Spleen (tissue), 11 donors: ENCODE measurements around the gene MATN3. TPM values are rescaled to one million over a fixed set of nuclear protein-coding genes. Genes with fewer than 3 reads are reported as not detected.

Experiments
- DNase-seq: peaks from one replicate; pipeline ENCODE4 v3.0.0-alpha.2; 2020
- H3K27ac ChIP-seq, 8 donors: fragments of 200-600 bp; sonication (generic) in 7 of 8; 1 replicate in 4 of 8; 2 replicates in 4 of 8; pipeline versions ENCODE4 v1.5.0 to v1.8.0; 2016 to 2021; ENCODE audit warnings: inconsistent platforms in 4 of 8, mild to moderate bottlenecking in 4 of 8, moderate library complexity in 1 of 8
- H3K27me3 ChIP-seq, 7 donors: fragments of 200-600 bp; sonication (generic) in 6 of 7; replicated peaks in 1 of 7; 1 replicate in 4 of 7; 2 replicates in 3 of 7; pipeline versions ENCODE4 v1.5.0 to v1.8.0; 2016 to 2021; ENCODE audit warnings: inconsistent platforms in 3 of 7, mild to moderate bottlenecking in 1 of 7
- H3K36me3 ChIP-seq, 6 donors: fragments of 200-600 bp; sonication (generic) in 5 of 6; 1 replicate in 4 of 6; 2 replicates in 2 of 6; pipeline versions ENCODE4 v1.5.0 to v1.8.0; 2016 to 2021; ENCODE audit warnings: inconsistent platforms in 2 of 6
- H3K4me1 ChIP-seq, 6 donors: fragments of 200-600 bp; sonication (generic) in 5 of 6; 1 replicate in 3 of 6; 2 replicates in 3 of 6; pipeline versions ENCODE4 v1.5.0 to v1.8.0; 2016 to 2021; ENCODE audit warnings: inconsistent platforms in 3 of 6
- H3K4me3 ChIP-seq, 8 donors: fragments of 200-600 bp; sonication (generic) in 7 of 8; 1 replicate in 4 of 8; 2 replicates in 4 of 8; pipeline versions ENCODE4 v1.5.0 to v1.8.0; 2016 to 2021; ENCODE audit warnings: inconsistent platforms in 4 of 8, mild to moderate bottlenecking in 4 of 8, moderate library complexity in 2 of 8
- H3K9me3 ChIP-seq, 8 donors: fragments of 200-600 bp; sonication (generic) in 7 of 8; 1 replicate in 4 of 8; 2 replicates in 4 of 8; pipeline versions ENCODE4 v1.5.0 to v1.8.0; 2016 to 2021; ENCODE audit warnings: inconsistent platforms in 4 of 8
- CTCF ChIP-seq, 11 experiments: fragments of 200-600 bp in 7 of 11; fragments of 450-650 bp in 4 of 11; sonication (generic) in 4 of 11; IDR thresholded peaks in 8 of 11; conservative IDR thresholded peaks in 3 of 11; 1 replicate in 7 of 11; 2 replicates in 4 of 11; pipeline versions ENCODE4 v1.4.0 to v1.8.0; 2016 to 2021; ENCODE audit warnings: antibody characterized with exemption in 11 of 11, inconsistent platforms in 4 of 11, mild to moderate bottlenecking in 1 of 11
- POLR2A ChIP-seq, 3 donors: fragments of 450-650 bp; IDR thresholded peaks; one replicate each; pipeline ENCODE4 v1.5.1; 2017; ENCODE audit warnings: antibody characterized with exemption in 3 of 3, mild to moderate bottlenecking in 1 of 3
- POLR2AphosphoS5 ChIP-seq, 3 donors: sonication (generic); formaldehyde crosslinking; IDR thresholded peaks; one replicate each; pipeline ENCODE4 v1.5.1; 2017; ENCODE audit warnings: antibody characterized with exemption in 3 of 3
- WGBS, 5 donors: extraction: QIAGEN DNeasy Blood & Tissue Kit in 3 of 5; methylation state at CpG; one replicate each; pipeline versions ENCODE4 v1.1.5 to v1.1.7; 2013 to 2018; 5-methylcytosine and 5-hydroxymethylcytosine counted together
- intact Hi-C: fragments of 100-400 bp; cut with DNase I; formaldehyde crosslinking; loops from one replicate; pipeline ENCODE4 v1.15.0; 2023; ENCODE audit warnings: low total_unique reads
- polyA plus RNA-seq, 3 donors: library from polyadenylated mRNA; stranded (reverse); fragments of 200-250 nt; gene quantifications; one replicate each; pipeline ENCODE4 v1.2.1, GENCODE V29; 2013
- total RNA-seq, 7 donors: library from RNA; depleted of rRNA in 3 of 7; stranded (reverse); fragments of >200 nt in 3 of 7; fragmentation: NEBNext Ultra II Directional in 4 of 7; extraction: Animal tissue kit (Norgen Biotek cat#: 25700) in 4 of 7; gene quantifications; one replicate each; pipeline versions ENCODE4 v1.1.0 to v1.2.1, GENCODE V29; 2016 to 2021
- donor health status: healthy with polysubstance abuse.
- donor health status: DM: no; HTN: no; CAD: no; lungs with moderate emphysema.
- donor health status: DM: no; HTN: no; CAD: no.
- donor health status: Bipolar disorder and iron deficiency.
- donor health status: healthy.
- donor health status: DM: no; HTN: no; CAD: no.
- donor health status: DM: yes; HTN: yes; CAD: no.

The MATN3 gene
- total and polyA plus RNA-seq, 10 donors: 0.07 to 0.76 (median 0.24) TPM; not detected in 3

GRCh38 chr2:20023688-20024087, 11.2 kb upstream of the MATN3 start:
- Histone ChIP-seq H3K36me3 (peaks cover 0 to 20% (median 11%) of the 10 kb centered on the region in 6 donors), H3K4me3 (no peak overlapping the region), H3K27ac (no peak overlapping the region), H3K9me3 (peaks cover 0 to 37% (median 30%) of the 10 kb centered on the region in 8 donors), H3K27me3 (no peaks in the 10 kb centered on the region), H3K4me1 (no peaks in the 10 kb centered on the region)
- intact Hi-C loops: no loop called here
- DNase-seq: no peak
- WGBS, 5 donors: 82 to 90% (median 85%) methylated on average over 4 of the region's 4 CpGs
- TF ChIP-seq POLR2AphosphoS5 (IDR thresholded peaks at IDR 0.05) (no peak), CTCF (IDR thresholded peaks at IDR 0.05 in 8 of 11, conservative IDR thresholded peaks at IDR 0.05 in 3 of 11) (no peak), POLR2A (IDR thresholded peaks at IDR 0.05) (no peak)

- Histone ChIP-seq H3K4me1 (no peaks in the 10 kb centered on the region), H3K27ac (no peak overlapping the region), H3K27me3 (no peaks in the 10 kb centered on the region), H3K36me3 (no peaks in the 10 kb centered on the region), H3K4me3 (no peak overlapping the region), H3K9me3 (peaks cover 0 to 32% (median 22%) of the 10 kb centered on the region in 8 donors)
- 72 to 85% (median 81%) methylated on average over 3 of the region's 3 CpGs for WGBS, 5 donors
- no peak for DNase-seq
- intact Hi-C loops: no loop called here
- TF ChIP-seq POLR2AphosphoS5 (IDR thresholded peaks at IDR 0.05): no peak
- TF ChIP-seq POLR2A (IDR thresholded peaks at IDR 0.05): no peak
- no peak for TF ChIP-seq CTCF (IDR thresholded peaks at IDR 0.05 in 8 of 11, conservative IDR thresholded peaks at IDR 0.05 in 3 of 11)
Measured at GRCh38 chr2:20021405-20022009, 9.0 kb upstream of the MATN3 start.

GRCh38 chr2:20019747-20020146, 7.3 kb upstream of the MATN3 start:
- H3K9me3 ChIP-seq: peaks cover 0 to 32% (median 22%) of the 10 kb centered on the region in 8 donors
- DNase-seq: no peak
- TF ChIP-seq CTCF (IDR thresholded peaks at IDR 0.05 in 8 of 11, conservative IDR thresholded peaks at IDR 0.05 in 3 of 11) (no peak), POLR2A (IDR thresholded peaks at IDR 0.05) (no peak), POLR2AphosphoS5 (IDR thresholded peaks at IDR 0.05) (no peak)
- H3K4me1 ChIP-seq: no peaks in the 10 kb centered on the region
- H3K27ac ChIP-seq: no peak overlapping the region
- no peaks in the 10 kb centered on the region for H3K27me3 ChIP-seq
- 88 to 96% (median 92%) methylated on average over 4 of the region's 4 CpGs for WGBS, 5 donors
- no peak overlapping the region for H3K4me3 ChIP-seq
- H3K36me3 ChIP-seq: no peaks in the 10 kb centered on the region
- intact Hi-C loops: no loop called here

GRCh38 chr2:20018601-20019152, 6.2 kb upstream of the MATN3 start:
- Histone ChIP-seq H3K27ac (no peak overlapping the region), H3K4me1 (no peaks in the 10 kb centered on the region), H3K9me3 (peaks cover 0 to 32% (median 22%) of the 10 kb centered on the region in 8 donors), H3K36me3 (no peaks in the 10 kb centered on the region), H3K4me3 (no peak overlapping the region), H3K27me3 (peaks cover 0 to 4% (median 0%) of the 10 kb centered on the region in 7 donors)
- no peak for TF ChIP-seq CTCF (IDR thresholded peaks at IDR 0.05 in 8 of 11, conservative IDR thresholded peaks at IDR 0.05 in 3 of 11)
- TF ChIP-seq POLR2AphosphoS5 (IDR thresholded peaks at IDR 0.05): no peak
- TF ChIP-seq POLR2A (IDR thresholded peaks at IDR 0.05): no peak
- DNase-seq: no peak
- 80 to 100% (median 97%) methylated on average over 2 of the region's 2 CpGs for WGBS, 5 donors
- intact Hi-C loops: no loop called here
